ENCODE measurements around the gene SLC13A1. TPM values are rescaled to one million over a fixed set of nuclear protein-coding genes. Genes with fewer than 3 reads are reported as not detected.

Gene SLC13A1, protein sequence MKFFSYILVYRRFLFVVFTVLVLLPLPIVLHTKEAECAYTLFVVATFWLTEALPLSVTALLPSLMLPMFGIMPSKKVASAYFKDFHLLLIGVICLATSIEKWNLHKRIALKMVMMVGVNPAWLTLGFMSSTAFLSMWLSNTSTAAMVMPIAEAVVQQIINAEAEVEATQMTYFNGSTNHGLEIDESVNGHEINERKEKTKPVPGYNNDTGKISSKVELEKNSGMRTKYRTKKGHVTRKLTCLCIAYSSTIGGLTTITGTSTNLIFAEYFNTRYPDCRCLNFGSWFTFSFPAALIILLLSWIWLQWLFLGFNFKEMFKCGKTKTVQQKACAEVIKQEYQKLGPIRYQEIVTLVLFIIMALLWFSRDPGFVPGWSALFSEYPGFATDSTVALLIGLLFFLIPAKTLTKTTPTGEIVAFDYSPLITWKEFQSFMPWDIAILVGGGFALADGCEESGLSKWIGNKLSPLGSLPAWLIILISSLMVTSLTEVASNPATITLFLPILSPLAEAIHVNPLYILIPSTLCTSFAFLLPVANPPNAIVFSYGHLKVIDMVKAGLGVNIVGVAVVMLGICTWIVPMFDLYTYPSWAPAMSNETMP
- total RNA-seq (2014; rRNA removed; shearing (Covaris generic)) = not detected in 2 replicates

GRCh38 chr7:123199883-123200282, at the start of gene SLC13A1:
Gene SLC13A1, minus strand, starts transcription at chr7:123199969. Its CDS starts 23 bp downstream, at chr7:123199946.

Other genes starting within 250 kb of the SLC13A1 start
- gene TAS2R16, start 204.3 kb downstream of the SLC13A1 start, total RNA-seq (2014; rRNA removed; shearing (Covaris generic)) = not detected in 2 replicates

Measured in A375 (cell line).